Measurements from ENCODE around the gene CAPZB. TPM values are rescaled to one million over a fixed set of nuclear protein-coding genes. Genes with fewer than 3 reads are reported as not detected.

The CAPZB gene
- total and polyA plus RNA-seq, 2 donors (not counting 3 experiments of a cell fraction or from before 2014, with no cell fraction given), result 196 to 347 TPM

DNA sequence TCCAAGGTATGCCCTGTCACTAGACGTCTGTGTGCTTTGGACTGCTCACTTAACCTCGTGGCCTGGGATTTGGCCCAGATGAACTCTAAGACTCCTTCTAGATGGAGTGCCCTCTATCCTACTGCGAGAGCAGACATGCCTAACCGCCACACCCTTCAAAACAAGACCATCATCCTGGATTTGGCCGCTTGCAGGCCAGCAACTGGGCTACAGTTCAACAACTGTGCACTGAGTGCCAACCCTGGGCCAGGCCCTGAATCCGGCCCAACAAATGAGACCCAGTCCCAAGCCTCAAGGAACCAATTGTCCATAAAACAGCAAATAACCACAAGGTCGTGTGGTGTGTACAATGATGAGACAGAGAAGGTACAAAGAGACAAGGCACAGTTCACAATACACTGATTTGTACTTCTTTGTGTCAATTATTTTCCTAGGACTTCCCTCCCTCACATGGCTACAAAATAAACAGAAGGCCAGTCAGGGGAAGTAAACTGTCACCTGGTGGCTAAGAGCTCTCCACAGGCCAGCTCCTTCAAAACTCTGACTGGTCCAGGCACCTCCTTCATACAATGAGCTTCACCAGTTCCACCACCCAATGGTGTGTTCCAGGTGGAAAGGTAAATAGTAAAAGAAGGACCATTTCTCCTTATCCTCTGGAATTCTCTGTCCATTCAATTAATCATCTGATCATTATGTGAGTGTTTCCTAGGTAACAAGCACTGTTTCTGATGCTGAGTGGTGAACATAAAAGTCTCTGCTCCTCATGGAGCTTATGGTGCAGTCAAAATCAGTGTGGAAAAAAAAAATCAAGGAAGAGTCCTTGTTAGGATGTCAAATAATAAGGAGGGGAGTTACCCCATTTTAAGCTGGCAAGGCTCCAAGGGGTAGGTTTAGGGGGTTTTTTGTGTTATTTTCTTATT is 60.4 kb downstream of the CAPZB start:
- Histone ChIP-seq H3K9me3 (replicated peaks; ENCODE audit: control insufficient read depth, insufficient read depth, low read length) (no peaks in the 10 kb centered on the region), H2AFZ (ENCODE audit: low read depth, low read length) (no peak overlapping the region), H4K20me1 (replicated peaks; ENCODE audit: control insufficient read depth, extremely low read depth, insufficient read depth, low read length) (peaks cover 13% of the 10 kb centered on the region), H3K4me1 (ENCODE audit: control insufficient read depth, extremely low read depth, insufficient read depth, low read length) (peaks cover 14% of the 10 kb centered on the region), H3K27me3 (ENCODE audit: control insufficient read depth in 2 of 2, insufficient read depth in 2 of 2, low read length in 2 of 2) (no peaks in the 10 kb centered on the region), H3K27ac (ENCODE audit: insufficient read depth, low read depth, low read length) (no peak overlapping the region), H3K4me3 (replicated peaks in 1 of 3; ENCODE audit: insufficient read depth in 1 of 3, low read depth in 1 of 3, low read length in 3 of 3) (no peak overlapping the region), H3K9me1 (replicated peaks; ENCODE audit: control insufficient read depth, extremely low read depth, insufficient read depth, low read length) (no peaks in the 10 kb centered on the region), H3K79me2 (ENCODE audit: control insufficient read depth, insufficient read depth, low read length) (peaks cover 95% of the 10 kb centered on the region), H3K36me3 (ENCODE audit: control insufficient read depth in 2 of 2, extremely low read depth in 1 of 2, insufficient read depth in 2 of 2, low read length in 2 of 2) (peaks cover 2 to 3% of the 10 kb centered on the region in 2 experiments), H3K4me2 (ENCODE audit: insufficient read depth, low read length) (no peak overlapping the region), H3K9ac (replicated peaks; ENCODE audit: extremely low read depth, insufficient read depth, low read length) (no peak overlapping the region)
- dilution Hi-C loops (cut with MboI; ENCODE audit: extremely low pct_ligation_motif_present, low sequenced_read_pairs), result loop anchor here (25.0 kb wide), 1 partner anchor 212 kb away; the partner anchor contains the start of gene NBL1
- no TSS peak for BruUV-seq (replicated peaks)
- ChIA-PET POLR2A (no interaction called here), CTCF (interaction anchor here (1.7 kb wide), 1 partner anchor 32 kb away, joined by 4 read pairs; no protein-coding TSS in a partner anchor)
- intact Hi-C loops (cut with micrococcal nuclease), result no loop called here
- DNase-seq (ENCODE audit: low read depth, low spot score) (no peak), FAIRE-seq (no peak)
- TF ChIP-seq FOS (IDR thresholded peaks at IDR 0.05; ENCODE audit: borderline replicate concordance, insufficient read depth, low read length) (no peak), MYC (IDR thresholded peaks at IDR 0.05; ENCODE audit: low read depth, low read length) (no peak), POLR2AphosphoS5 (IDR thresholded peaks at IDR 0.05; ENCODE audit: insufficient read depth, low read depth, low read length) (no peak), JUN (IDR thresholded peaks at IDR 0.05; ENCODE audit: borderline replicate concordance, insufficient read depth, insufficient read length, low read depth) (no peak), POLR2A (IDR thresholded peaks at IDR 0.05; ENCODE audit: low read depth, low read length) (no peak), GATA2 (IDR thresholded peaks at IDR 0.05; ENCODE audit: insufficient read depth, insufficient read length, low read depth, low read length) (no peak), EZH2 (IDR thresholded peaks at IDR 0.05; ENCODE audit: borderline replicate concordance, low read depth, low read length, severe bottlenecking) (no peak)
- TF ChIP-seq, protein P1, sequence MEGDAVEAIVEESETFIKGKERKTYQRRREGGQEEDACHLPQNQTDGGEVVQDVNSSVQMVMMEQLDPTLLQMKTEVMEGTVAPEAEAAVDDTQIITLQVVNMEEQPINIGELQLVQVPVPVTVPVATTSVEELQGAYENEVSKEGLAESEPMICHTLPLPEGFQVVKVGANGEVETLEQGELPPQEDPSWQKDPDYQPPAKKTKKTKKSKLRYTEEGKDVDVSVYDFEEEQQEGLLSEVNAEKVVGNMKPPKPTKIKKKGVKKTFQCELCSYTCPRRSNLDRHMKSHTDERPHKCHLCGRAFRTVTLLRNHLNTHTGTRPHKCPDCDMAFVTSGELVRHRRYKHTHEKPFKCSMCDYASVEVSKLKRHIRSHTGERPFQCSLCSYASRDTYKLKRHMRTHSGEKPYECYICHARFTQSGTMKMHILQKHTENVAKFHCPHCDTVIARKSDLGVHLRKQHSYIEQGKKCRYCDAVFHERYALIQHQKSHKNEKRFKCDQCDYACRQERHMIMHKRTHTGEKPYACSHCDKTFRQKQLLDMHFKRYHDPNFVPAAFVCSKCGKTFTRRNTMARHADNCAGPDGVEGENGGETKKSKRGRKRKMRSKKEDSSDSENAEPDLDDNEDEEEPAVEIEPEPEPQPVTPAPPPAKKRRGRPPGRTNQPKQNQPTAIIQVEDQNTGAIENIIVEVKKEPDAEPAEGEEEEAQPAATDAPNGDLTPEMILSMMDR (IDR thresholded peaks at IDR 0.05; ENCODE audit: extremely low read depth in 1 of 2, insufficient read depth in 1 of 2, low read depth in 1 of 2, low read length in 2 of 2), result no peak
- TF ChIP-seq, protein P2, sequence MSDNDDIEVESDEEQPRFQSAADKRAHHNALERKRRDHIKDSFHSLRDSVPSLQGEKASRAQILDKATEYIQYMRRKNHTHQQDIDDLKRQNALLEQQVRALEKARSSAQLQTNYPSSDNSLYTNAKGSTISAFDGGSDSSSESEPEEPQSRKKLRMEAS (IDR thresholded peaks at IDR 0.05; ENCODE audit: insufficient read depth, insufficient read length), result no peak
